ENCODE data around the gene ZNF491.

ZNF491 gene

DNA sequence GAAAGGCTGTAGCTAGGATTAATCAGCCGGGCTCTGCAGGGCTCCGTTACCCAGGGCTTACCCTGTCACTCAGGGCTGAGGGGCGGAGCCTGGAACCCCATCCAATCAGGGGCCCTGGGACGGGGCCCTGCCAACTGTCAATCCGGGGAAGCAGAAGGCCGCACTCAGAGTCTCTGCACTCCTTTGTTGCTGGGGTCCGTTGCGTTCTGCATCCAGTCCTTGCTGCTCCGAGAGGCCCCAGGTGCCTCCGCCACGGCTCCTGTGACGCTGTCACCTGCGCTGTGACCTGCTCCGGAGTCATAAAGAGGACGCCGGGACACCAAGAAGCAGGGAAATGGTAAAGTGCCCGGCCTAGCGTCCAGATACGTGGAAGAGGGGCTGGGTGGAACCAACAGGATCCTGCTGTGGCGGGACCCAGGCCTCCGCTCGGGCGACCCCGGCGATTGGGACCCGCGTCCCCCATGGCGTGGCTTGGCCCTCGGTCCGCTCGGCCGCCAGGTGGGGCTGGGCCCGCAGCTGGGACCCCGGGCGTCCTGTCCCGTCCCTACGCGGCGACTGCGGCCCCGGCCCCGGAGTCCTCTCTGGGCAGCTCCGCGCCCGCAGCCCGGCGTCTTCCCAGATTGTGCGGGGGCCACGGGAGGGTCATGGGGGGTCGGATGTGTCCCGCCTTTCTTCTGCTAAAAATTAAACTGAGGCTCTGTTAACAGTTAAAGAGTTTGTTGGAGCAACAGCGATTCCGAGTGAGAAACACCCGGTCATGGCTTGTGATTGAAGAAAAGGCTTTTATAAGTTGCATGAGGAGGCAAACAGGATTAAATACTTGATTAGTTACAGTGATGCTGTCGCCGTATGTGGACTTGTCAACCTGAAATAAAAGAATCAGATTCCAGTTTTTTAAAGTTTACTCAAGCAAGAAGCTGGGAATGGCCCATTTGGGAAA, at the start of gene ZNF491:
Gene ZNF491, plus strand, starts transcription at position 133 of the 940 bp plus-strand sequence. CDS start 7,431 bp downstream, outside the sequence.
- in situ Hi-C loops (cut with MboI; ENCODE audit: low sequenced_read_pairs, unreplicated experiment): no loop called here

DNA sequence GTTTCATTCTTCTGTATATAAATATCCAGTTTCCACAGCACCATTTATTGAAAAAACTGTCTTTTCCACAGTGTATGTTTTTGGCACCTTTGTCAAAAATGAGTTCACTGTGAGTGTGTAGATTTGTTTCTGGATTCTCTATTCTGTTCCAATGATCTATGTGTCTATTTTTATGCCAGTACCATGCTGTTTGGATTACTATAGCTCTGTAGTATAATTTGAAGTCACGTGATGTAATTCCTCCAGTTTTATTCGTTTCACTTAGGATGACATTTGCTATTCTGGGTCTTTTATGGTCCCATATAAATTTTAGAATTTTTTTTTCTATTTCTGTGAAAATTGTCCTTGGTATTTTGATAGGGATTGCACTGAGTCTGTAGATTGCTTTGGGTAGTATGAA, 48.6 kb upstream of the ZNF491 start:
- no peak for DNase-seq (ENCODE audit: low spot score)
- TF ChIP-seq, protein P1, sequence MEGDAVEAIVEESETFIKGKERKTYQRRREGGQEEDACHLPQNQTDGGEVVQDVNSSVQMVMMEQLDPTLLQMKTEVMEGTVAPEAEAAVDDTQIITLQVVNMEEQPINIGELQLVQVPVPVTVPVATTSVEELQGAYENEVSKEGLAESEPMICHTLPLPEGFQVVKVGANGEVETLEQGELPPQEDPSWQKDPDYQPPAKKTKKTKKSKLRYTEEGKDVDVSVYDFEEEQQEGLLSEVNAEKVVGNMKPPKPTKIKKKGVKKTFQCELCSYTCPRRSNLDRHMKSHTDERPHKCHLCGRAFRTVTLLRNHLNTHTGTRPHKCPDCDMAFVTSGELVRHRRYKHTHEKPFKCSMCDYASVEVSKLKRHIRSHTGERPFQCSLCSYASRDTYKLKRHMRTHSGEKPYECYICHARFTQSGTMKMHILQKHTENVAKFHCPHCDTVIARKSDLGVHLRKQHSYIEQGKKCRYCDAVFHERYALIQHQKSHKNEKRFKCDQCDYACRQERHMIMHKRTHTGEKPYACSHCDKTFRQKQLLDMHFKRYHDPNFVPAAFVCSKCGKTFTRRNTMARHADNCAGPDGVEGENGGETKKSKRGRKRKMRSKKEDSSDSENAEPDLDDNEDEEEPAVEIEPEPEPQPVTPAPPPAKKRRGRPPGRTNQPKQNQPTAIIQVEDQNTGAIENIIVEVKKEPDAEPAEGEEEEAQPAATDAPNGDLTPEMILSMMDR (IDR thresholded peaks at IDR 0.05; ENCODE audit: borderline replicate concordance, control extremely low read depth, extremely low read depth, insufficient read depth, missing control alignments): no peak
- in situ Hi-C loops (cut with MboI; ENCODE audit: low sequenced_read_pairs, unreplicated experiment): no loop called here

More for the DNA sequence above, at the start of gene ZNF491:
- TF ChIP-seq, protein P1 (IDR thresholded peaks at IDR 0.05; ENCODE audit: borderline replicate concordance, control extremely low read depth, extremely low read depth, insufficient read depth, missing control alignments): peak; percentile 42
- peak; percentile 97 for DNase-seq (ENCODE audit: low spot score)

- TF ChIP-seq, protein P1 (IDR thresholded peaks at IDR 0.05; ENCODE audit: borderline replicate concordance, control extremely low read depth, extremely low read depth, insufficient read depth, missing control alignments): no peak
- no peak for DNase-seq (ENCODE audit: low spot score)
Measured at GRCh38 chr19:11752244-11752736, 46.0 kb upstream of the ZNF491 start.

DNA sequence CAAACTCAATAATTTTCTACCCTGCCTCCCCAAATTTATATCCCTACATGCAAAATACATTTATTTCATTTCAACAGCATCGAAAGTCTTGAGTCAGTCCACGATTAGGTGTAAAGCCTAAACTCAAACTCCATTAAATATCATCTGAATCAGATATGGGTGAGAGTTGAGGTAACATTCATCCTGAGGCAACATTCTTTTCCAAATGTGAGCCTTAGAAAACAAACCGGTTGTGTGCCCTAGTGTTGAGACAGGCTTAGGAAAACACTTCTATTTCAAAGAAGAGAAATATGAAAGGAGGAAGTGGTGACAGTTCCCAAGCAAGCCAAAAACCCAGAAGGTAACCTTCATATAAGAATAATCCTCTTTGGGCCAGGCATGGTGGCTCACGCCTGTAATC, 43.7 kb upstream of the ZNF491 start:
- DNase-seq (ENCODE audit: low spot score): no peak
- in situ Hi-C loops (cut with MboI; ENCODE audit: low sequenced_read_pairs, unreplicated experiment): no loop called here
- TF ChIP-seq, protein P1 (IDR thresholded peaks at IDR 0.05; ENCODE audit: borderline replicate concordance, control extremely low read depth, extremely low read depth, insufficient read depth, missing control alignments): no peak

More at GRCh38 chr19:11752244-11752736, 46.0 kb upstream of the ZNF491 start:
- in situ Hi-C loops (cut with MboI; ENCODE audit: low sequenced_read_pairs, unreplicated experiment): no loop called here

- TF ChIP-seq, protein P1 (IDR thresholded peaks at IDR 0.05; ENCODE audit: borderline replicate concordance, control extremely low read depth, extremely low read depth, insufficient read depth, missing control alignments): no peak
- no peak for DNase-seq (ENCODE audit: low spot score)
- in situ Hi-C loops (cut with MboI; ENCODE audit: low sequenced_read_pairs, unreplicated experiment): no loop called here
Measured at GRCh38 chr19:11756965-11757364, 41.4 kb upstream of the ZNF491 start.

GRCh38 chr19:11759805-11760204, 38.5 kb upstream of the ZNF491 start:
- in situ Hi-C loops (cut with MboI; ENCODE audit: low sequenced_read_pairs, unreplicated experiment): no loop called here
- TF ChIP-seq, protein P1 (IDR thresholded peaks at IDR 0.05; ENCODE audit: borderline replicate concordance, control extremely low read depth, extremely low read depth, insufficient read depth, missing control alignments): no peak
- DNase-seq (ENCODE audit: low spot score): no peak
